ENCODE results near the gene AGRP. TPM values are rescaled to one million over a fixed set of nuclear protein-coding genes. Genes with fewer than 3 reads are reported as not detected.

Gene AGRP
- total RNA-seq, 1 donor from 2014 or later: not detected

- H3K9me3 Mint-ChIP-seq (ENCODE audit: unreplicated experiment): no peaks in the 10 kb centered on the region
- TF ChIP-seq CTCF (IDR thresholded peaks at IDR 0.05): no peak
- H3K27ac Mint-ChIP-seq (ENCODE audit: unreplicated experiment): peak overlapping the region; percentile 18
- H3K36me3 Mint-ChIP-seq (ENCODE audit: unreplicated experiment): peaks cover 13% of the 10 kb centered on the region
- no peak overlapping the region for H3K4me3 Mint-ChIP-seq (ENCODE audit: unreplicated experiment)
- H3K27me3 Mint-ChIP-seq (ENCODE audit: unreplicated experiment): no peaks in the 10 kb centered on the region
- peaks cover 12% of the 10 kb centered on the region for H3K4me1 Mint-ChIP-seq (ENCODE audit: unreplicated experiment)
- no peak for DNase-seq (ENCODE audit: extremely low spot score, unreplicated experiment)
Measured at GRCh38 chr16:67441907-67442306, 41.4 kb downstream of the AGRP start.

- no peak overlapping the region for H3K27ac Mint-ChIP-seq (ENCODE audit: unreplicated experiment)
- no peak overlapping the region for H3K4me3 Mint-ChIP-seq (ENCODE audit: unreplicated experiment)
- DNase-seq (ENCODE audit: extremely low spot score, unreplicated experiment): no peak
- H3K27me3 Mint-ChIP-seq (ENCODE audit: unreplicated experiment): no peaks in the 10 kb centered on the region
- no peaks in the 10 kb centered on the region for H3K9me3 Mint-ChIP-seq (ENCODE audit: unreplicated experiment)
- peaks cover 6% of the 10 kb centered on the region for H3K4me1 Mint-ChIP-seq (ENCODE audit: unreplicated experiment)
- peaks cover 15% of the 10 kb centered on the region for H3K36me3 Mint-ChIP-seq (ENCODE audit: unreplicated experiment)
- TF ChIP-seq CTCF (IDR thresholded peaks at IDR 0.05): no peak
Measured at GRCh38 chr16:67441271-67441753, 42.0 kb downstream of the AGRP start.

GRCh38 chr16:67438824-67439393, 44.4 kb downstream of the AGRP start:
- Mint-ChIP-seq H3K9me3 (ENCODE audit: unreplicated experiment) (no peaks in the 10 kb centered on the region), H3K4me3 (ENCODE audit: unreplicated experiment) (no peak overlapping the region), H3K36me3 (ENCODE audit: unreplicated experiment) (peaks cover 15% of the 10 kb centered on the region), H3K27ac (ENCODE audit: unreplicated experiment) (no peak overlapping the region), H3K27me3 (ENCODE audit: unreplicated experiment) (no peaks in the 10 kb centered on the region), H3K4me1 (ENCODE audit: unreplicated experiment) (peaks cover 4% of the 10 kb centered on the region)
- DNase-seq (ENCODE audit: extremely low spot score, unreplicated experiment): no peak
- no peak for TF ChIP-seq CTCF (IDR thresholded peaks at IDR 0.05)

GRCh38 chr16:67438098-67438791, 45.1 kb downstream of the AGRP start:
- Mint-ChIP-seq H3K4me1 (ENCODE audit: unreplicated experiment) (peaks cover 4% of the 10 kb centered on the region), H3K36me3 (ENCODE audit: unreplicated experiment) (peaks cover 13% of the 10 kb centered on the region), H3K4me3 (ENCODE audit: unreplicated experiment) (no peak overlapping the region), H3K9me3 (ENCODE audit: unreplicated experiment) (no peaks in the 10 kb centered on the region), H3K27me3 (ENCODE audit: unreplicated experiment) (no peaks in the 10 kb centered on the region), H3K27ac (ENCODE audit: unreplicated experiment) (no peak overlapping the region)
- DNase-seq (ENCODE audit: extremely low spot score, unreplicated experiment): no peak
- no peak for TF ChIP-seq CTCF (IDR thresholded peaks at IDR 0.05)

GRCh38 chr16:67437513-67437912, 45.8 kb downstream of the AGRP start:
- H3K9me3 Mint-ChIP-seq (ENCODE audit: unreplicated experiment): no peaks in the 10 kb centered on the region
- no peak overlapping the region for H3K4me3 Mint-ChIP-seq (ENCODE audit: unreplicated experiment)
- no peak for DNase-seq (ENCODE audit: extremely low spot score, unreplicated experiment)
- H3K4me1 Mint-ChIP-seq (ENCODE audit: unreplicated experiment): peaks cover 5% of the 10 kb centered on the region
- no peak overlapping the region for H3K27ac Mint-ChIP-seq (ENCODE audit: unreplicated experiment)
- no peaks in the 10 kb centered on the region for H3K27me3 Mint-ChIP-seq (ENCODE audit: unreplicated experiment)
- H3K36me3 Mint-ChIP-seq (ENCODE audit: unreplicated experiment): peaks cover 13% of the 10 kb centered on the region
- TF ChIP-seq CTCF (IDR thresholded peaks at IDR 0.05): no peak

Data from osteocyte (in vitro differentiated cells).